ENCODE measurements around the gene DYNC1H1. TPM values are rescaled to one million over a fixed set of nuclear protein-coding genes. Genes with fewer than 3 reads are reported as not detected.

The DYNC1H1 gene
- total RNA-seq, 2 experiments from 2014 or later, result 271 to 274 TPM

DNA sequence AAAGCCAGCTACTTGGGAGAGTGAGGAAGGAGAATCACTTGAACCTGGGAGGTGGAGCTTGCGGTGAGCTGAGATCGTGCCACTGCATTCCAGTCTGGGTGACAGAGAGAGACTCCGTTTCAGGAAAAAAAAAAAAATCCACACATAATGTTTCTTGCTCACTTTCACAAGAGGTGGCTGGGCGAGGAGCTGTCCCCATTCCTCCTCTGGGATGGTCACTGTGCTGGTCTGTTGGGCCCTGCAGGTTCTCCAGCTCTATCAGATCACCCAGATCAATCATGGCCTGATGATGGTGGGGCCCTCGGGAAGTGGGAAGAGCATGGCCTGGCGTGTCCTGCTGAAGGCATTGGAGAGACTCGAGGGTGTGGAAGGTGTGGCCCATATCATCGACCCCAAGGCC is 47.3 kb downstream of the DYNC1H1 start:
- DNase-seq (no peak), ATAC-seq (no peak)
- Mint-ChIP-seq H3K4me3 (no peak overlapping the region), H3K9me3 (ENCODE audit: insufficient read depth) (no peaks in the 10 kb centered on the region), H3K27ac (no peak overlapping the region), H3K36me3 (ENCODE audit: low read depth) (peaks cover 90% of the 10 kb centered on the region), H3K4me1 (ENCODE audit: low read depth) (no peaks in the 10 kb centered on the region), H3K27me3 (ENCODE audit: low read depth) (no peaks in the 10 kb centered on the region)
- CTCF ChIA-PET, result interaction anchor here (1.4 kb wide), 1 partner anchor 50 kb away, joined by 4 read pairs; no protein-coding TSS in a partner anchor
- POLR2A ChIA-PET, result no interaction called here

DNA sequence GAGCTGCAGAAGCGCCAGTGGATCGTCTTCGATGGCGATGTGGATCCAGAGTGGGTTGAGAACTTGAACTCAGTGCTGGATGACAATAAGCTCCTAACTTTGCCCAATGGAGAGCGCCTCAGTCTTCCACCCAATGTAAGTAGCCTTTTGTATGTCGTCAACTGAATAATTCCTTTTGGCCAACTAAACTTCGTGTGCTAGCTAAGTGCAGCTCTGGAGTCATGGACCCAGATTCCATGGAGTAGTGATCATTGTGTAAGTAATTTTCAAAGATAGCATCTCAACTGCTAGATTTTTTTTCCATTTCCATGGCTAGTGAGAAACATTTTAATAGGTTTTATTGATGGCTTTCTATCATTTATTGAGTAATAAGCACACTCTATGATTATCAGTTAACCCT is 48.0 kb downstream of the DYNC1H1 start:
- H3K4me1 Mint-ChIP-seq (ENCODE audit: low read depth), result no peaks in the 10 kb centered on the region
- no peak for DNase-seq
- no peak overlapping the region for H3K27ac Mint-ChIP-seq
- H3K9me3 Mint-ChIP-seq (ENCODE audit: insufficient read depth), result no peaks in the 10 kb centered on the region
- H3K4me3 Mint-ChIP-seq, result no peak overlapping the region
- ATAC-seq, result no peak
- H3K27me3 Mint-ChIP-seq (ENCODE audit: low read depth), result no peaks in the 10 kb centered on the region
- H3K36me3 Mint-ChIP-seq (ENCODE audit: low read depth), result peaks cover 90% of the 10 kb centered on the region
- ChIA-PET POLR2A (no interaction called here), CTCF (interaction anchor here (1.4 kb wide), 1 partner anchor 51 kb away, joined by 4 read pairs; no protein-coding TSS in a partner anchor)

- POLR2A ChIA-PET, result no interaction called here
- DNase-seq, result no peak
- peaks cover 3% of the 10 kb centered on the region for H3K4me1 Mint-ChIP-seq (ENCODE audit: low read depth)
- peaks cover 89% of the 10 kb centered on the region for H3K36me3 Mint-ChIP-seq (ENCODE audit: low read depth)
- CTCF ChIA-PET, result no interaction called here
- no peak overlapping the region for H3K4me3 Mint-ChIP-seq
- no peaks in the 10 kb centered on the region for H3K9me3 Mint-ChIP-seq (ENCODE audit: insufficient read depth)
- H3K27me3 Mint-ChIP-seq (ENCODE audit: low read depth), result no peaks in the 10 kb centered on the region
- no peak for ATAC-seq
- no peak overlapping the region for H3K27ac Mint-ChIP-seq
These were observed 49.4 kb downstream of the DYNC1H1 start for GRCh38 chr14:102013669-102014200.

GRCh38 chr14:102015045-102015685 is 50.8 kb downstream of the DYNC1H1 start:
- ATAC-seq, result no peak
- POLR2A ChIA-PET, result no interaction called here
- Mint-ChIP-seq H3K9me3 (ENCODE audit: insufficient read depth) (no peaks in the 10 kb centered on the region), H3K36me3 (ENCODE audit: low read depth) (peaks cover 93% of the 10 kb centered on the region), H3K4me3 (no peak overlapping the region), H3K27ac (no peak overlapping the region), H3K4me1 (ENCODE audit: low read depth) (peaks cover 15% of the 10 kb centered on the region), H3K27me3 (ENCODE audit: low read depth) (no peaks in the 10 kb centered on the region)
- no peak for DNase-seq
- CTCF ChIA-PET, result interaction anchor here (1.2 kb wide), 1 partner anchor 81 kb away, joined by 3 read pairs; no protein-coding TSS in a partner anchor

DNA sequence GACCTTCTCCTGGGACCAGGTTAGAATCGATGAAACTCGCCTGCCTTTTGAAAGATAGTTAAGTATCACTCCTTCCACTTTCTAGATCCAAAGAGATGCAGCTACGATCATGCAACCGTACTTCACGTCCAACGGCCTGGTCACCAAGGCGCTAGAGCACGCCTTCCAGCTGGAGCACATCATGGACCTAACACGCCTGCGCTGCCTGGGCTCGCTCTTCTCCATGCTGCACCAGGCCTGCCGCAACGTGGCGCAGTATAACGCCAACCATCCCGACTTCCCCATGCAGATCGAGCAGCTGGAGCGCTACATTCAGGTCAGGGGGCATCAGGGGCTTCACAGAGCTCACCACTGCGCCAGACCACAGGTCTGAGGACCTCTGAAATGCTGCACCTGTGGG is 51.4 kb downstream of the DYNC1H1 start:
- H3K27ac Mint-ChIP-seq, result no peak overlapping the region
- POLR2A ChIA-PET, result no interaction called here
- no peak overlapping the region for H3K4me3 Mint-ChIP-seq
- ATAC-seq (no peak), DNase-seq (no peak)
- CTCF ChIA-PET, result interaction anchor here (1.2 kb wide), 1 partner anchor 81 kb away, joined by 3 read pairs; no protein-coding TSS in a partner anchor
- H3K27me3 Mint-ChIP-seq (ENCODE audit: low read depth), result no peaks in the 10 kb centered on the region
- no peaks in the 10 kb centered on the region for H3K9me3 Mint-ChIP-seq (ENCODE audit: insufficient read depth)
- peaks cover 93% of the 10 kb centered on the region for H3K36me3 Mint-ChIP-seq (ENCODE audit: low read depth)
- H3K4me1 Mint-ChIP-seq (ENCODE audit: low read depth), result peaks cover 21% of the 10 kb centered on the region

DNA sequence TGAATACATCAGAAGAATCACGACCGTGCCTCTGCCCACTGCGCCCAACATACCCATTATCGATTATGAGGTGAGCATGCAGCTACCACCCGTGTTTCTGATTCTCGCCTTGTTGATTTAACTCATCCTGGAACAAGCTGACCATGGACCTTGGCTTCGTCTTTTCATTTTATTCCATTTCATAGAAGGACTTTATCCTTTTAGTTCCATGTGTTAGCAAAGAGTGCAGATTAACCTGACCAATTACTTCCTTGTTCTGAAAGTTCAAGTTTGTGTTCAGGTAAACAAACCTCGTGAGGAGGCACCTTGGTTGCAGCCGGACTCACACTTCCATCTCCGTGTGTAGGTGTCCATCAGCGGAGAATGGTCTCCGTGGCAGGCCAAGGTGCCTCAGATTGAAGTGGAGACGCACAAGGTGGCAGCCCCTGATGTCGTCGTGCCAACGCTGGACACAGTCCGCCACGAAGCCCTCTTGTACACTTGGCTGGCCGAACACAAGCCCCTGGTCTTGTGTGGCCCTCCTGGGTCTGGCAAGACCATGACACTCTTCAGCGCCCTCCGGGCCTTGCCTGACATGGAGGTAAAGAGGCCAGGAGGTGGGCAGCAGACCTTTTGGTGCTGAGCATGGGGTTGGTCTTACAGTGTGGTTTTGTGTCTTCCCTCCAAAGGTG is 52.2 kb downstream of the DYNC1H1 start:
- ChIA-PET POLR2A (no interaction called here), CTCF (interaction anchor here (1.2 kb wide), 1 partner anchor 80 kb away, joined by 3 read pairs; no protein-coding TSS in a partner anchor)
- Mint-ChIP-seq H3K4me1 (ENCODE audit: low read depth) (peaks cover 27% of the 10 kb centered on the region), H3K36me3 (ENCODE audit: low read depth) (peaks cover 92% of the 10 kb centered on the region), H3K27me3 (ENCODE audit: low read depth) (no peaks in the 10 kb centered on the region), H3K27ac (no peak overlapping the region), H3K4me3 (no peak overlapping the region), H3K9me3 (ENCODE audit: insufficient read depth) (no peaks in the 10 kb centered on the region)
- ATAC-seq (no peak), DNase-seq (no peak)

GRCh38 chr14:102018251-102018650 is 53.9 kb downstream of the DYNC1H1 start:
- H3K36me3 Mint-ChIP-seq (ENCODE audit: low read depth), result peaks cover 85% of the 10 kb centered on the region
- no peak for DNase-seq
- H3K27ac Mint-ChIP-seq, result peak overlapping the region; percentile 70
- ATAC-seq, result no peak
- H3K9me3 Mint-ChIP-seq (ENCODE audit: insufficient read depth), result no peaks in the 10 kb centered on the region
- POLR2A ChIA-PET, result interaction anchor here (0.6 kb wide), 1 partner anchor 338 kb away, joined by 3 read pairs; no protein-coding TSS in a partner anchor
- CTCF ChIA-PET, result interaction anchor here (2.2 kb wide), 1 partner anchor 78 kb away, joined by 7 read pairs; no protein-coding TSS in a partner anchor
- peaks cover 34% of the 10 kb centered on the region for H3K4me1 Mint-ChIP-seq (ENCODE audit: low read depth)
- no peaks in the 10 kb centered on the region for H3K27me3 Mint-ChIP-seq (ENCODE audit: low read depth)
- no peak overlapping the region for H3K4me3 Mint-ChIP-seq

DNA sequence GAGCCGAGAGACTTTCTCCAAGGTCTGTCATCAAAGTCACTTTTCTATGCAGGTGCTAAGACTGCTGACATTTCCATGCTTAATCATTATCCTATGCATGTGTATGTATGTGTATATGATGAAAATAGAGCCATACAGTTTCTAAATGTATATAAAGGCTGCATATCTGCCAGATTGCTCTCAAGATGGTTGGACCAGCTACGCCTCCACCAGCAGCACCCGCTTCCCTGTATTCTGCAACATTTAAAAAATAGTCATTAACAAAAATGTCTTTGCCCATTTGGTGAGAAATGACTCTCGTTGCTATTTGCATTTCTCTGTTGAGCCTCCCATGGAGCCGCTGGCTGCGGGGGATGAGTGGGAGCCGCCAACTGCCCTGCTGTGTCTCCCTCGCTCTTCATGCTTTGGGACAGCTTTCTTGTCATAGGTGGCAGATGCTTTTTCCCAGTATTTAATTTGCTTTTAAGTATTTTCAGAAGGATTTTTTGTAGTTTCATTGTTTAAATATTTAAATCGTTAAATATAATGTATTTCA is 54.7 kb downstream of the DYNC1H1 start:
- H3K4me1 Mint-ChIP-seq (ENCODE audit: low read depth), result peaks cover 34% of the 10 kb centered on the region
- H3K27me3 Mint-ChIP-seq (ENCODE audit: low read depth), result no peaks in the 10 kb centered on the region
- peaks cover 84% of the 10 kb centered on the region for H3K36me3 Mint-ChIP-seq (ENCODE audit: low read depth)
- H3K27ac Mint-ChIP-seq, result peak overlapping the region; percentile 46
- POLR2A ChIA-PET, result no interaction called here
- ATAC-seq, result no peak
- H3K4me3 Mint-ChIP-seq, result no peak overlapping the region
- CTCF ChIA-PET, result interaction anchor here (1.2 to 2.2 kb wide), 4 partner anchors 54 to 296 kb away, joined by 3 to 8 read pairs (median 5); no protein-coding TSS in a partner anchor
- no peaks in the 10 kb centered on the region for H3K9me3 Mint-ChIP-seq (ENCODE audit: insufficient read depth)
- DNase-seq, result no peak

DNA sequence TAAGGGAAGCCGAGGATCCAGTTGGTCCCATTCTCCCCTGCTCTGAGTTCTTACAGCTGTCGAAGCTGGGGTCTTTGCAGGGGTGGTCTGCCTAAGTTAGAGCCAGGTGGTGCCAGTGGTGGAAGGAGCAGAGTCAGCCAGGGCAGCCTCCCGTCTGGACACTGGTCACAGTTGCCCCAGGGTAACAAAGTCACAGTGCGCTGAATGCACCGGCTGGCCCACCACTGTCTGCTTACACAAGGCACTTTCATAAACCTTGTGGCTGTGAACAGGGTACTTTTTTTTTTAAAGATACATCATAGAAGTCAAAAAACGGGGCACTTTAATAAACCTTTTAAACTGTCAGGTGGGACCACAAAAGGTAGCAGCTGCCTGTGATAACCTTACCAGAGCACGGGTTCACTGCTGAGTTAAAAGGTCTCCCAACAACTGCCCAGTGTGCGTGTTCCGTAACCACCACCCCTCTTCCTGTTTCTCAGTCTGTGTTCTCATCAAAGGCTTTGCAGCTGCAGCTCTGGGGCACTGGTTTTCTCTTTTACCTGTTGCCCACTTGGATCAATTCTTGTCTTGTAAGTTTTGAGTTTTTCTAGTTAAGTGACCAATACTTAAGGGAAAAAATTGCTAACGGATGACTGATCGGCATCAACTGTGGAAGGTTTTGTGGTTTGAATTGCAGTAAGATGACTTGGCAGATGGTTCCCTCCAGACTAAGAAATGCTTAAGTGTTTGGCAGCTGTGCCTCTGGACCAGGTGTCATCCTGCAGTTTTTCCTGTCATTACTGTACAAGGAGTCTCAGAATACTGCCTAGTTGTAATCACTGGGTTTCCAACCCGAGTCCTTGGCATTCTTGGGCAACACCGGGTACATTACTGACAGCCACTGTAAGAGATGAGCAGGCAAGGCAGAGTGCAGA is 55.9 kb downstream of the DYNC1H1 start:
- peak overlapping the region; percentile 61 for H3K4me3 Mint-ChIP-seq
- ChIA-PET CTCF (interaction anchor here (0.8 to 2.2 kb wide), 5 partner anchors 55 to 313 kb away, joined by 3 to 8 read pairs (median 3); no protein-coding TSS in a partner anchor), POLR2A (interaction anchor here (0.6 to 1.0 kb wide), 5 partner anchors 55 to 322 kb away, joined by 3 to 10 read pairs (median 3); partner anchors contain the start of gene MOK)
- ATAC-seq (peak; percentile 95), DNase-seq (peak; percentile 83)
- peaks cover 75% of the 10 kb centered on the region for H3K36me3 Mint-ChIP-seq (ENCODE audit: low read depth)
- no peaks in the 10 kb centered on the region for H3K9me3 Mint-ChIP-seq (ENCODE audit: insufficient read depth)
- H3K27me3 Mint-ChIP-seq (ENCODE audit: low read depth), result no peaks in the 10 kb centered on the region
- peaks cover 34% of the 10 kb centered on the region for H3K4me1 Mint-ChIP-seq (ENCODE audit: low read depth)
- H3K27ac Mint-ChIP-seq, result peak overlapping the region; percentile 91

GRCh38 chr14:102026934-102027333 is 62.6 kb downstream of the DYNC1H1 start:
- Mint-ChIP-seq H3K4me3 (no peak overlapping the region), H3K36me3 (ENCODE audit: low read depth) (peaks cover 61% of the 10 kb centered on the region), H3K27me3 (ENCODE audit: low read depth) (no peaks in the 10 kb centered on the region), H3K4me1 (ENCODE audit: low read depth) (peaks cover 7% of the 10 kb centered on the region), H3K27ac (peak overlapping the region; percentile 65), H3K9me3 (ENCODE audit: insufficient read depth) (no peaks in the 10 kb centered on the region)
- DNase-seq (no peak), ATAC-seq (no peak)
- CTCF ChIA-PET, result no interaction called here
- POLR2A ChIA-PET, result interaction anchor here (0.6 kb wide), 1 partner anchor 59 kb away, joined by 3 read pairs; no protein-coding TSS in a partner anchor

- Mint-ChIP-seq H3K4me1 (ENCODE audit: low read depth) (peaks cover 2% of the 10 kb centered on the region), H3K27me3 (ENCODE audit: low read depth) (no peaks in the 10 kb centered on the region), H3K4me3 (no peak overlapping the region), H3K36me3 (ENCODE audit: low read depth) (peaks cover 63% of the 10 kb centered on the region), H3K9me3 (ENCODE audit: insufficient read depth) (no peaks in the 10 kb centered on the region), H3K27ac (no peak overlapping the region)
- ChIA-PET POLR2A (no interaction called here), CTCF (interaction anchor here (1.5 kb wide), 1 partner anchor 286 kb away, joined by 3 read pairs; no protein-coding TSS in a partner anchor)
- ATAC-seq (no peak), DNase-seq (no peak)
These were observed 63.6 kb downstream of the DYNC1H1 start for GRCh38 chr14:102027951-102028350.

All from activated CD8-positive, alpha-beta T cell treated with anti-CD3 and anti-CD28 coated beads, Interleukin-2, amount 10 ng/mL, durations not matched to agents 7 days and 5 days (primary cell).